H1 (cell line): ENCODE data around the gene GJD3. TPM values are rescaled to one million over a fixed set of nuclear protein-coding genes. Genes with fewer than 3 reads are reported as not detected.
A peak's percentile ranks its signal among the peaks of the same experiment; 100 is the strongest.

Experiments
- CTCF ChIA-PET: fragments of 300-600 bp; sonication (Branson Sonifier 250); formaldehyde crosslinking; loops from one replicate; lab custom pipeline; 2021; ENCODE audit not compliant: partially characterized antibody; lab: Charles Lee
- POLR2A ChIA-PET: fragments of 300-600 bp; sonication (Branson Sonifier 250); formaldehyde crosslinking; loops from one replicate; lab custom pipeline; 2021; ENCODE audit warnings: inconsistent platforms; ENCODE audit not compliant: partially characterized antibody; lab: Charles Lee
- DNase-seq, 2 experiments: peaks; one replicate each; pipeline versions ENCODE4 v3.0.0 to v3.0.0-alpha.2; 2010 to 2022; ENCODE audit warnings: low spot score in 2 of 2, low read depth in 1 of 2, mixed read lengths in 1 of 2
- FAIRE-seq: peaks from 2 replicates; lab custom pipeline; 2011; peaks lifted over from hg19 to GRCh38; lab: Jason Lieb, UNC
- H2AFZ ChIP-seq: 2 replicates; pipeline ENCODE4 v1.8.1; 2012; ENCODE audit warnings: low read length, inconsistent platforms
- H2AK5ac ChIP-seq: 2 replicates; pipeline ENCODE4 v1.6.1; 2013; ENCODE audit warnings: low read depth, low read length
- H2BK120ac ChIP-seq: replicated peaks from 2 replicates; pipeline ENCODE3; 2013; ENCODE audit warnings: low read depth, low read length, inconsistent platforms
- H2BK12ac ChIP-seq: 2 replicates; pipeline ENCODE4 v1.6.1; 2013; ENCODE audit warnings: low read depth, low read length
- H2BK15ac ChIP-seq: 2 replicates; pipeline ENCODE4 v1.6.1; 2013; ENCODE audit warnings: low read length
- H2BK20ac ChIP-seq: 2 replicates; pipeline ENCODE4 v1.6.1; 2013; ENCODE audit warnings: low read length
- H2BK5ac ChIP-seq: 2 replicates; pipeline ENCODE4 v1.6.1; 2013; ENCODE audit warnings: low read depth, low read length
- H3K14ac ChIP-seq: 2 replicates; pipeline ENCODE4 v1.6.1; 2013; ENCODE audit warnings: inconsistent platforms; ENCODE audit not compliant: insufficient read length
- H3K18ac ChIP-seq: 2 replicates; pipeline ENCODE4 v1.6.1; 2013; ENCODE audit warnings: low read length; ENCODE audit errors: extremely low read depth
- H3K23ac ChIP-seq: 2 replicates; pipeline ENCODE4 v1.6.1; 2013; ENCODE audit warnings: inconsistent platforms; ENCODE audit not compliant: insufficient read length
- H3K23me2 ChIP-seq: 2 replicates; pipeline ENCODE4 v1.6.1; 2013; ENCODE audit warnings: low read depth, low read length
- H3K27ac ChIP-seq: 2 replicates; pipeline ENCODE4 v1.6.1; 2011; ENCODE audit warnings: low read depth, low read length, inconsistent platforms
- H3K27me3 ChIP-seq, 4 experiments: replicated peaks in 1 of 4; 1 replicate in 1 of 4; 2 replicates in 3 of 4; pipeline versions ENCODE4 v1.6.1 to v1.8.1; 2011 to 2013; ENCODE audit warnings: low read length in 3 of 4, mild to moderate bottlenecking in 3 of 4, inconsistent platforms in 2 of 4, mixed read lengths in 2 of 4, moderate library complexity in 1 of 4; ENCODE audit not compliant: control insufficient read depth in 3 of 4, insufficient read depth in 3 of 4; ENCODE audit errors: extremely low read depth in 1 of 4
- H3K36me3 ChIP-seq, 4 experiments: 2 replicates each; pipeline versions ENCODE4 v1.6.1 to v1.8.1; 2011 to 2013; ENCODE audit warnings: mild to moderate bottlenecking in 4 of 4, low read length in 3 of 4, moderate library complexity in 2 of 4, control low read depth in 1 of 4, inconsistent platforms in 1 of 4; ENCODE audit not compliant: insufficient read depth in 4 of 4, control insufficient read depth in 2 of 4
- H3K4ac ChIP-seq: replicated peaks from 2 replicates; pipeline ENCODE3; 2013; ENCODE audit warnings: low read length, low read depth, mixed read lengths, inconsistent platforms; ENCODE audit not compliant: insufficient read length
- H3K4me1 ChIP-seq, 4 experiments: replicated peaks in 1 of 4; 1 replicate in 1 of 4; 2 replicates in 3 of 4; pipeline versions ENCODE4 v1.6.1 to v1.8.1; 2011 to 2013; ENCODE audit warnings: low read length in 3 of 4, inconsistent platforms in 2 of 4, mixed read lengths in 1 of 4; ENCODE audit not compliant: insufficient read depth in 4 of 4, control insufficient read depth in 3 of 4
- H3K4me2 ChIP-seq, 2 experiments: 2 replicates each; pipeline versions ENCODE4 v1.6.1 to v1.8.1; 2011 to 2013; ENCODE audit warnings: low read depth in 2 of 2, low read length in 2 of 2, control low read depth in 1 of 2, inconsistent platforms in 1 of 2, mild to moderate bottlenecking in 1 of 2; ENCODE audit not compliant: insufficient read depth in 1 of 2
- H3K4me3 ChIP-seq, 4 experiments: fragments of 200-600, 300-600 bp in 1 of 4; sonication (generic), shearing (Covaris generic), sonication (Bioruptor Twin) in 1 of 4; 2 replicates each; pipeline versions ENCODE4 v1.5.1 to v1.8.1; 2011 to 2016; ENCODE audit warnings: low read length in 4 of 4, low read depth in 3 of 4, control low read depth in 2 of 4, inconsistent platforms in 2 of 4, mild to moderate bottlenecking in 2 of 4, mixed read lengths in 1 of 4, moderate library complexity in 1 of 4; ENCODE audit not compliant: insufficient read depth in 2 of 4; ENCODE audit errors: extremely low read depth in 1 of 4
- H3K56ac ChIP-seq: replicated peaks from 2 replicates; pipeline ENCODE3; 2013; ENCODE audit warnings: low read depth, mild to moderate bottlenecking, mixed read lengths, low read length, inconsistent platforms; ENCODE audit not compliant: insufficient read length
- H3K79me1 ChIP-seq: 2 replicates; pipeline ENCODE4 v1.6.1; 2013; ENCODE audit warnings: low read depth, low read length, control low read depth
- H3K79me2 ChIP-seq, 2 experiments: 2 replicates each; pipeline versions ENCODE4 v1.6.1 to v1.8.1; 2012 to 2013; ENCODE audit warnings: low read length in 2 of 2, mild to moderate bottlenecking in 2 of 2, inconsistent platforms in 1 of 2; ENCODE audit not compliant: insufficient read depth in 2 of 2, control insufficient read depth in 1 of 2
- H3K9ac ChIP-seq, 4 experiments: replicated peaks in 1 of 4; 1 replicate in 1 of 4; 2 replicates in 3 of 4; pipeline versions ENCODE4 v1.6.1 to v1.8.1; 2011 to 2013; ENCODE audit warnings: low read depth in 3 of 4, low read length in 3 of 4, control low read depth in 2 of 4, mild to moderate bottlenecking in 2 of 4, moderate library complexity in 2 of 4, inconsistent platforms in 1 of 4; ENCODE audit errors: extremely low read depth in 1 of 4
- H3K9me3 ChIP-seq, 2 experiments: 2 replicates each; pipeline versions ENCODE4 v1.6.1 to v1.8.1; 2012 to 2013; ENCODE audit warnings: mild to moderate bottlenecking in 2 of 2, moderate library complexity in 2 of 2, control low read depth in 1 of 2, inconsistent platforms in 1 of 2, low read depth in 1 of 2, low read length in 1 of 2, mixed read lengths in 1 of 2; ENCODE audit not compliant: insufficient read depth in 2 of 2
- H4K20me1 ChIP-seq, 2 experiments: replicated peaks in 1 of 2; 2 replicates each; pipeline versions ENCODE3 to v1.8.1; 2011 to 2013; ENCODE audit warnings: inconsistent platforms in 2 of 2, low read length in 2 of 2, mild to moderate bottlenecking in 1 of 2; ENCODE audit not compliant: insufficient read depth in 2 of 2, control insufficient read depth in 1 of 2
- H4K5ac ChIP-seq: 2 replicates; pipeline ENCODE4 v1.6.1; 2013; ENCODE audit warnings: low read length, low read depth, mixed read lengths, inconsistent platforms; ENCODE audit not compliant: insufficient read length
- H4K8ac ChIP-seq: 2 replicates; pipeline ENCODE4 v1.8.0; 2013; ENCODE audit warnings: mild to moderate bottlenecking, moderate library complexity, low read length, inconsistent platforms; ENCODE audit not compliant: insufficient read depth; ENCODE audit errors: extremely low read depth
- H4K91ac ChIP-seq: replicated peaks from 2 replicates; pipeline ENCODE3; 2013; ENCODE audit warnings: low read length, mixed read lengths, inconsistent platforms; ENCODE audit not compliant: insufficient read length
- EGR1 ChIP-seq: IDR thresholded peaks from 2 replicates; pipeline ENCODE4 v1.6.1; 2011; ENCODE audit warnings: low read depth, low read length, borderline replicate concordance
- EZH2 ChIP-seq: fragments of 200-600 bp; sonication (generic); IDR thresholded peaks from 2 replicates; pipeline ENCODE4 v1.7.1; 2012; ENCODE audit warnings: low read depth, mild to moderate bottlenecking, moderate library complexity, low read length, inconsistent platforms; ENCODE audit not compliant: severe bottlenecking
- JUND ChIP-seq: IDR thresholded peaks from 2 replicates; pipeline ENCODE4 v1.6.1; 2011; ENCODE audit warnings: mild to moderate bottlenecking, improper control_type of control experiment, low read length
- POLR2AphosphoS5 ChIP-seq: IDR thresholded peaks from 2 replicates; pipeline ENCODE4 v1.6.1; 2011; ENCODE audit warnings: low read depth, low read length
- SIRT6 ChIP-seq: IDR thresholded peaks from one replicate; pipeline ENCODE4 v1.7.1; 2012; ENCODE audit warnings: low read length, inconsistent platforms
- SIX5 ChIP-seq: IDR thresholded peaks from 2 replicates; pipeline ENCODE4 v1.6.1; 2011; ENCODE audit warnings: mild to moderate bottlenecking, low read depth, low read length
- SP1 ChIP-seq: IDR thresholded peaks from 2 replicates; pipeline ENCODE4 v1.6.1; 2011; ENCODE audit warnings: low read depth, low read length
- SP2 ChIP-seq: IDR thresholded peaks from 2 replicates; pipeline ENCODE4 v1.6.1; 2012; ENCODE audit warnings: mild to moderate bottlenecking, low read length, inconsistent platforms
- TCF12 ChIP-seq: IDR thresholded peaks from 2 replicates; pipeline ENCODE4 v1.6.1; 2011; ENCODE audit warnings: low read depth, mild to moderate bottlenecking, low read length
- WGBS, 2 experiments: shearing (Covaris generic) in 1 of 2; methylation state at CpG; one replicate each; pipeline versions ENCODE4 v1.1.6 to v1.1.7; 2013 to 2015; ENCODE audit warnings: low lambda C conversion rate in 2 of 2, mixed read lengths in 2 of 2, inconsistent platforms in 1 of 2, low coverage in 1 of 2, missing lambda C conversion rate in 1 of 2; ENCODE audit not compliant: insufficient replicate concordance in 2 of 2, insufficient coverage in 1 of 2, insufficient read length in 1 of 2; ENCODE audit errors: extremely low coverage in 1 of 2, missing lambda C conversion rate in 1 of 2; 5-methylcytosine and 5-hydroxymethylcytosine counted together
- polyA plus RNA-seq, 7 experiments: library from polyadenylated mRNA; depleted of rRNA in 3 of 7; stranded (reverse) in 5 of 7; unstranded in 2 of 7; fragments of >200 nt in 5 of 7; fragments of 200-250 nt in 2 of 7; gene quantifications; 1 replicate in 5 of 7; 2 replicates in 1 of 7; 4 replicates in 1 of 7; pipeline versions ENCODE4 v1.2.1 to v1.2.3, GENCODE V29; 2011 to 2013; ENCODE audit warnings: missing spikeins in 2 of 7, mixed read lengths in 2 of 7
- total RNA-seq: library from RNA; stranded (reverse); fragmentation: NEBNext Ultra II Directional; extraction: Animal tissue kit (Norgen Biotek cat#: 25700); gene quantifications from 2 replicates; pipeline ENCODE4 v1.2.1, GENCODE V29; 2021

Gene GJD3
- total and polyA plus RNA-seq, 2 of the 8 experiments (the other 6 are each of a cell fraction or from before 2014, with no cell fraction given): 0.53 to 1.9 TPM

- H2AFZ ChIP-seq: no peak overlapping the region
- H3K79me2 ChIP-seq: no peaks in the 10 kb centered on the region; a peak in 1 of 4 replicates
- WGBS, 2 experiments: 35% methylated on average over 5 of the region's 5 CpGs; no CpG with 5 or more reads in 1 of the 2 experiments
- no peak overlapping the region for H3K27ac ChIP-seq
- H3K9me3 ChIP-seq: no peaks in the 10 kb centered on the region
- no peak overlapping the region for H2BK120ac ChIP-seq
- ChIA-PET POLR2A (interaction anchor here (27.8 kb wide), 1 partner anchor 45 kb away, joined by 570 read pairs; the partner anchor contains the start of genes CDC6 and RARA), CTCF (interaction anchor here (0.8 to 30.8 kb wide), 6 partner anchors 9 to 1452 kb away, joined by 3 to 1198 read pairs (median 4); partner anchors contain the start of gene RARA)
- no peak overlapping the region for H3K18ac ChIP-seq
- no peak overlapping the region for H2BK5ac ChIP-seq
- H2AK5ac ChIP-seq: no peak overlapping the region
- H4K91ac ChIP-seq: no peak overlapping the region
- no peak for DNase-seq
- H3K4me1 ChIP-seq: peaks cover 16 to 66% (median 49%) of the 10 kb centered on the region in 4 experiments
- no peak overlapping the region for H4K5ac ChIP-seq
- H3K56ac ChIP-seq: no peak overlapping the region
- H4K8ac ChIP-seq: no peak overlapping the region
- no peak overlapping the region for H3K4ac ChIP-seq
- H3K4me2 ChIP-seq: peak overlapping the region; percentile 77 to 87; a peak in 3 of 4 replicates
- peaks cover 32 to 52% of the 10 kb centered on the region in 2 experiments for H4K20me1 ChIP-seq
- H3K23ac ChIP-seq: no peak overlapping the region
- H2BK15ac ChIP-seq: no peak overlapping the region
- TF ChIP-seq SIRT6 (no peak), EZH2 (no peak), SP2 (no peak), JUND (no peak), SP1 (0 out of 2 replicates have a peak, but pooled peaks have one; percentile 19), POLR2AphosphoS5 (peak; percentile 86), EGR1 (no peak), SIX5 (no peak), TCF12 (0 out of 2 replicates have a peak, but pooled peaks have one; percentile 35)
- TF ChIP-seq, all 59 proteins: peak for 3
- no peak for FAIRE-seq
- Histone ChIP-seq H3K36me3 (no peaks in the 10 kb centered on the region; a peak in 1 of 8 replicates), H3K79me1 (peaks cover 5% of the 10 kb centered on the region; the same call in 1 of the 2 replicates), H3K9ac (no peak overlapping the region), H2BK20ac (no peak overlapping the region), H3K27me3 (peaks cover 15 to 64% (median 50%) of the 10 kb centered on the region in 4 experiments), H3K4me3 (peak overlapping the region in 3 of 4 experiments; percentile 6 to 43 (median 7); a peak in 3 of 8 replicates), H3K23me2 (peaks cover 13% of the 10 kb centered on the region; the same call in 1 of the 2 replicates), H3K14ac (no peak overlapping the region), H2BK12ac (no peak overlapping the region)
Observed at GRCh38 chr17:40348136-40348504, 16.4 kb downstream of the GJD3 start.
